Hepatocyte (in vitro differentiated cells): Measurements from ENCODE around the gene S100A7A.

Experiments
- CTCF ChIP-seq: fragments of 200-600 bp; sonication (generic); IDR thresholded peaks from 2 replicates; pipeline ENCODE4 v1.5.1; 2016; ENCODE audit warnings: antibody characterized with exemption, mild to moderate bottlenecking; ENCODE audit not compliant: poor library complexity
- EZH2 ChIP-seq: fragments of 200-600 bp; sonication (generic); IDR thresholded peaks from 2 replicates; pipeline ENCODE4 v1.6.1; 2016; ENCODE audit warnings: antibody characterized with exemption, mild to moderate bottlenecking, borderline replicate concordance

- TF ChIP-seq EZH2, result no peak
- no peak for TF ChIP-seq CTCF
Observed at GRCh38 chr1:153389973-153390879, 26.1 kb upstream of the S100A7A start.
